Caco-2 (cell line): ENCODE data around the gene MSMO1. TPM values are rescaled to one million over a fixed set of nuclear protein-coding genes. Genes with fewer than 3 reads are reported as not detected.

ENCODE experiments used
- BruUV-seq: library from RNA; stranded (reverse); fragments of 400-500 nt; replicated peaks from 2 replicates; lab custom pipeline; 2021; lab: Mats Ljungman, UMichigan
- CTCF ChIA-PET: fragments of 300-600 bp; sonication (Branson Sonifier 250); formaldehyde crosslinking; loops from one replicate; lab custom pipeline; 2022; ENCODE audit warnings: antibody characterized with exemption; lab: Charles Lee
- POLR2A ChIA-PET: fragments of 300-600 bp; sonication (Branson Sonifier 250); formaldehyde crosslinking; loops from one replicate; lab custom pipeline; 2022; ENCODE audit warnings: antibody characterized with exemption; lab: Charles Lee
- DNase-seq, 2 experiments: peaks; one replicate each; pipeline versions ENCODE4 v3.0.0 to v3.0.0-alpha.2; 2020 to 2022
- H3K27me3 ChIP-seq: replicated peaks from 2 replicates; pipeline ENCODE4 v1.6.0; 2011; ENCODE audit warnings: low read length; ENCODE audit not compliant: control insufficient read depth, insufficient read depth
- H3K36me3 ChIP-seq: 2 replicates; pipeline ENCODE4 v1.5.1; 2011; ENCODE audit warnings: low read length; ENCODE audit not compliant: control insufficient read depth, insufficient read depth
- H3K4me1 ChIP-seq: fragments of 250-450 bp; sonication (Bioruptor Pico); 2 replicates; pipeline ENCODE4 v1.5.1; 2020; ENCODE audit warnings: mild to moderate bottlenecking
- H3K4me3 ChIP-seq: 2 replicates; pipeline ENCODE4 v1.5.1; 2011; ENCODE audit warnings: low read depth, mild to moderate bottlenecking, control low read depth, low read length
- H3K9me3 ChIP-seq: fragments of 250-450 bp; sonication (Bioruptor Pico); 2 replicates; pipeline ENCODE4 v1.5.1; 2020; ENCODE audit warnings: mild to moderate bottlenecking, moderate library complexity
- H3K27ac Mint-ChIP-seq: one replicate; pipeline ENCODE4 v1.8.0; 2022; ENCODE audit warnings: mixed read lengths; ENCODE audit not compliant: unreplicated experiment
- H3K27me3 Mint-ChIP-seq: one replicate; pipeline ENCODE4 v1.8.0; 2022; ENCODE audit warnings: mixed read lengths; ENCODE audit not compliant: insufficient read depth, unreplicated experiment
- H3K36me3 Mint-ChIP-seq: one replicate; pipeline ENCODE4 v1.8.0; 2022; ENCODE audit warnings: mild to moderate bottlenecking, mixed read lengths; ENCODE audit not compliant: insufficient read depth, unreplicated experiment
- H3K4me1 Mint-ChIP-seq: one replicate; pipeline ENCODE4 v1.8.0; 2022; ENCODE audit warnings: low read depth, mixed read lengths; ENCODE audit not compliant: unreplicated experiment
- H3K4me3 Mint-ChIP-seq: one replicate; pipeline ENCODE4 v1.8.0; 2022; ENCODE audit warnings: mild to moderate bottlenecking, moderate library complexity, mixed read lengths; ENCODE audit not compliant: unreplicated experiment
- H3K9me3 Mint-ChIP-seq: one replicate; pipeline ENCODE4 v1.8.0; 2022; ENCODE audit warnings: mixed read lengths; ENCODE audit not compliant: unreplicated experiment
- intact Hi-C: fragments of 100-400 bp; cut with micrococcal nuclease; formaldehyde crosslinking; loops from one replicate; pipeline ENCODE4 v1.10.0; 2022; ENCODE audit not compliant: unreplicated experiment
- total RNA-seq: library from RNA; stranded (reverse); gene quantifications from 2 replicates; pipeline ENCODE4 v1.2.3, GENCODE V29; 2022
- TF ChIP-seq, protein P1 (sequence below), 2 experiments: fragments of 200-600 bp in 1 of 2; IDR thresholded peaks; 1 replicate in 1 of 2; 2 replicates in 1 of 2; pipeline versions ENCODE4 v1.5.1 to v1.8.0; 2011 to 2022; ENCODE audit warnings: antibody characterized with exemption in 1 of 2, control low read depth in 1 of 2, inconsistent platforms in 1 of 2, low read depth in 1 of 2, low read length in 1 of 2, mild to moderate bottlenecking in 1 of 2, moderate library complexity in 1 of 2; ENCODE audit not compliant: insufficient read depth in 1 of 2, severe bottlenecking in 1 of 2, unreplicated experiment in 1 of 2

MSMO1 gene
- total RNA-seq, 1 experiment from 2014 or later: 91.1 TPM

DNA sequence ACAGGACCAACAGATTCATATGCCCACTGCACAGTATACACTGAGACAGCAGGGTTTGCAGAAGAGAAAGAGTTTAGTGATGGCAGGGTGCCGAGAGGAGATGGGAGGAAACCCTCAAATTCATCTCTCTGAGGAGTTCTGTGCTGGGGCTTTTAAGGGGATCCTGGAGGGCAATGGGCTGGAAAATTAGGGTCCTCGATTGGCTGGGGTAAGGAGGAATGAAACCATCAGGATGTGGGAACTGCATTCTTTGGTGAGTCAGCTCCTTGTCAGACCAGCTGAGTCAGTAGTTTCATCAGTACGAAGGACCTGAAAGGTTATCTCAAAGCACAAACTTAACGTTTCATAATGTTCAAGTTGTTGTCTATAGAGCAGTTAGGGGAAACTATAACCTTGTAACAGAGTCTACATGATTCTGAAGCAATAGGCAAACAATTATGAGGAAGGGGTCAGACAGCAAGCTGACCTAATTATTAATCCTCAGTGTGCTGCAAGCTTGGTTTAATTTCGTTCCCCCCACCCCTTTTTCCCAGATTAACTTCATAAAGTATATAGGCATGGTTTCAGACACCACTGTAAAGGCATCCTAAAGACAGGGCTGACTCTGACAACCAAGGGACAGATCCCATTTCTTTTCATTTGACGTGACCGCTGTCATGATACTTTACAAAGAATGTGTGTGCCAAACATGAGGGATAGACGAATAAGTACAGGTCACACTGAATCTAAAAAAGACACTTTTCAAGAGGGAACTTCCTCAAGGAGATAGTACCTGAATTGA, 1.5 kb upstream of the MSMO1 start:
- no TSS peak for BruUV-seq
- H3K9me3 ChIP-seq: peaks cover 10% of the 10 kb centered on the region
- no peak overlapping the region; the same call in 1 of the 2 replicates for H3K4me3 ChIP-seq
- H3K27ac Mint-ChIP-seq: no peak overlapping the region
- peak in 1 of 2 experiments; percentile 42 for DNase-seq
- no peaks in the 10 kb centered on the region for H3K27me3 ChIP-seq
- no peaks in the 10 kb centered on the region; the same call in 1 of the 2 replicates for H3K36me3 ChIP-seq
- POLR2A ChIA-PET: no interaction called here
- H3K27me3 Mint-ChIP-seq: no peaks in the 10 kb centered on the region
- intact Hi-C loops: loop anchor here (2.0 kb wide), 1 partner anchor 115 kb away; no protein-coding TSS in a partner anchor
- TF ChIP-seq, protein P1, sequence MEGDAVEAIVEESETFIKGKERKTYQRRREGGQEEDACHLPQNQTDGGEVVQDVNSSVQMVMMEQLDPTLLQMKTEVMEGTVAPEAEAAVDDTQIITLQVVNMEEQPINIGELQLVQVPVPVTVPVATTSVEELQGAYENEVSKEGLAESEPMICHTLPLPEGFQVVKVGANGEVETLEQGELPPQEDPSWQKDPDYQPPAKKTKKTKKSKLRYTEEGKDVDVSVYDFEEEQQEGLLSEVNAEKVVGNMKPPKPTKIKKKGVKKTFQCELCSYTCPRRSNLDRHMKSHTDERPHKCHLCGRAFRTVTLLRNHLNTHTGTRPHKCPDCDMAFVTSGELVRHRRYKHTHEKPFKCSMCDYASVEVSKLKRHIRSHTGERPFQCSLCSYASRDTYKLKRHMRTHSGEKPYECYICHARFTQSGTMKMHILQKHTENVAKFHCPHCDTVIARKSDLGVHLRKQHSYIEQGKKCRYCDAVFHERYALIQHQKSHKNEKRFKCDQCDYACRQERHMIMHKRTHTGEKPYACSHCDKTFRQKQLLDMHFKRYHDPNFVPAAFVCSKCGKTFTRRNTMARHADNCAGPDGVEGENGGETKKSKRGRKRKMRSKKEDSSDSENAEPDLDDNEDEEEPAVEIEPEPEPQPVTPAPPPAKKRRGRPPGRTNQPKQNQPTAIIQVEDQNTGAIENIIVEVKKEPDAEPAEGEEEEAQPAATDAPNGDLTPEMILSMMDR (IDR thresholded peaks at IDR 0.05; ENCODE audit: insufficient read depth in 1 of 2, low read depth in 1 of 2, low read length in 1 of 2, severe bottlenecking in 1 of 2, unreplicated experiment in 1 of 2): no peak
- peaks cover 15% of the 10 kb centered on the region for H3K36me3 Mint-ChIP-seq
- no peaks in the 10 kb centered on the region for H3K9me3 Mint-ChIP-seq
- H3K4me1 Mint-ChIP-seq: peaks cover 15% of the 10 kb centered on the region
- H3K4me3 Mint-ChIP-seq: no peak overlapping the region
- peaks cover 29% of the 10 kb centered on the region for H3K4me1 ChIP-seq
- CTCF ChIA-PET: no interaction called here

DNA sequence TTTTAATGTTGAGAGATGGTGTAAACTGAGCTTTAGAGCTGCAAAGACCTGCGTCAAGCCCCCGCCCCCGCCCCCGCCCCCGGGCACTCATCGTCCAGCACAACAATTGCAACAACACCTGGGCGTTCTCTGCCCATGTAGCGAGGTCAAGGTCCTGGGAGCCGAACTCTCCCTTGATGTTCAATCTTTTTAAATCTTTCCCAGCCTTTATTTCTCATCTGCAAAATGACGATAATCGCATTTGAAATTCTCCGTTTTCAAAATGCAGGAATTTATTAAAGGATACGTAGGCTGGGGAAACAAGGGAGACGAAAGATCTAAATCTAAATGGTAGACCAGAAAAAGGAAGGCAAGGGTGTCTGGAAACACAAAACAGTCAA, 648 bp upstream of the MSMO1 start:
- peaks cover 24% of the 10 kb centered on the region for H3K36me3 Mint-ChIP-seq
- peak in 1 of 2 experiments; percentile 38 for DNase-seq
- POLR2A ChIA-PET: interaction anchor here (0.5 to 1.9 kb wide), 7 partner anchors 16 to 1117 kb away, joined by 3 to 24 read pairs (median 3); partner anchors contain the start of genes CPE, KLHL2 and TMEM192

DNA sequence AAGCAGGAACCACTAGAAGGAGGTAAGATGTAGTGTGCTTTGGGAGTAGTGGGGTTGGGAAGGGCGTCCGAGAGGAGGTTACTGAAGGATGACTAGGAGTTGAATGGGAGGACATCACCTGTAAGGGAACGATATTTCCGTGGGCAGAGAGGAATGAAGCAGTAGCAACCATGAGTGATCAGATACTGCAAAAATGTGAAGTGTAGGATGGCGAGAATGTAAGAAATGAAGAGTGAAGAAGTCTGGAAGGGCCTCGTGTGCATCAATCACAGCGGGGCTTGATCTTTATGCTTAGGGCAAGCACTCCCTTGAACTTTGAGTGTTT, 594 bp downstream of the MSMO1 start:
- Histone ChIP-seq H3K4me3 (peak overlapping the region; percentile 79), H3K27me3 (no peaks in the 10 kb centered on the region), H3K9me3 (peaks cover 10% of the 10 kb centered on the region), H3K4me1 (peaks cover 29% of the 10 kb centered on the region), H3K36me3 (no peaks in the 10 kb centered on the region; the same call in 1 of the 2 replicates)
- TF ChIP-seq, protein P1 (IDR thresholded peaks at IDR 0.05; ENCODE audit: insufficient read depth in 1 of 2, low read depth in 1 of 2, low read length in 1 of 2, severe bottlenecking in 1 of 2, unreplicated experiment in 1 of 2): no peak
- Mint-ChIP-seq H3K27ac (no peak overlapping the region), H3K27me3 (no peaks in the 10 kb centered on the region), H3K4me3 (no peak overlapping the region), H3K9me3 (no peaks in the 10 kb centered on the region), H3K36me3 (peaks cover 35% of the 10 kb centered on the region), H3K4me1 (peaks cover 33% of the 10 kb centered on the region)
- no peak for DNase-seq
- BruUV-seq: TSS peak; percentile 42
- ChIA-PET CTCF (interaction anchor here (0.8 kb wide), 1 partner anchor 215 kb away, joined by 5 read pairs; the partner anchor contains the start of gene TMEM192), POLR2A (interaction anchor here (1.1 to 1.9 kb wide), 2 partner anchors 15 to 215 kb away, joined by 6 to 24 read pairs; partner anchors contain the start of gene TMEM192)
- intact Hi-C loops: loop anchor here (1.0 kb wide), 1 partner anchor 197 kb away; no protein-coding TSS in a partner anchor

More for the DNA sequence above, 648 bp upstream of the MSMO1 start:
- H3K9me3 Mint-ChIP-seq: no peaks in the 10 kb centered on the region
- peaks cover 24% of the 10 kb centered on the region for H3K4me1 Mint-ChIP-seq
- no peak overlapping the region for H3K27ac Mint-ChIP-seq
- CTCF ChIA-PET: interaction anchor here (0.6 to 1.0 kb wide), 4 partner anchors 17 to 213 kb away, joined by 3 to 7 read pairs (median 5); no protein-coding TSS in a partner anchor
- TF ChIP-seq, protein P1 (IDR thresholded peaks at IDR 0.05; ENCODE audit: insufficient read depth in 1 of 2, low read depth in 1 of 2, low read length in 1 of 2, severe bottlenecking in 1 of 2, unreplicated experiment in 1 of 2): no peak
- TSS peak; percentile 99 for BruUV-seq
- intact Hi-C loops: loop anchor here (1.0 to 2.0 kb wide), 2 partner anchors 116 to 215 kb away; partner anchors contain the start of gene TMEM192
- H3K4me3 Mint-ChIP-seq: no peak overlapping the region
- H3K27me3 ChIP-seq: no peaks in the 10 kb centered on the region
- no peaks in the 10 kb centered on the region; the same call in 1 of the 2 replicates for H3K36me3 ChIP-seq
- peaks cover 29% of the 10 kb centered on the region for H3K4me1 ChIP-seq
- H3K9me3 ChIP-seq: peaks cover 10% of the 10 kb centered on the region
- H3K4me3 ChIP-seq: peak overlapping the region; percentile 59
- H3K27me3 Mint-ChIP-seq: no peaks in the 10 kb centered on the region
